Kidney (tissue), 11 donors: ENCODE measurements around the gene PML. TPM values are rescaled to one million over a fixed set of nuclear protein-coding genes. Genes with fewer than 3 reads are reported as not detected.
"Not testable (repeated sequence)": the region's sequence is repeated elsewhere in the genome, so short reads cannot be mapped to it uniquely, and the experiment has no call there.

ENCODE experiments used
- DNase-seq, 5 donors: peaks; one replicate each; pipeline ENCODE4 v3.0.0-alpha.2; 2013 to 2020
- FAIRE-seq: peaks from 2 replicates; lab custom pipeline; 2012; peaks lifted over from hg19 to GRCh38; lab: Jason Lieb, UNC
- H3K27ac ChIP-seq, 2 donors: one replicate each; pipeline ENCODE4 v1.7.0; 2013; ENCODE audit warnings: low read depth in 2 of 2, low read length in 2 of 2, inconsistent platforms in 1 of 2
- H3K27me3 ChIP-seq: one replicate; pipeline ENCODE4 v1.7.1; 2013; ENCODE audit warnings: low read length, inconsistent platforms; ENCODE audit not compliant: control insufficient read depth, insufficient read depth
- H3K36me3 ChIP-seq, 3 donors: one replicate each; pipeline versions ENCODE4 v1.7.0 to v1.7.1; 2013; ENCODE audit warnings: low read length in 3 of 3, control low read depth in 1 of 3, inconsistent platforms in 1 of 3; ENCODE audit not compliant: insufficient read depth in 3 of 3, control insufficient read depth in 2 of 3
- H3K4me1 ChIP-seq, 3 donors: one replicate each; pipeline versions ENCODE4 v1.7.0 to v1.7.1; 2013; ENCODE audit warnings: low read length in 3 of 3, inconsistent platforms in 1 of 3, low read depth in 1 of 3; ENCODE audit not compliant: control insufficient read depth in 2 of 3, insufficient read depth in 2 of 3
- H3K4me3 ChIP-seq, 3 donors: one replicate each; pipeline versions ENCODE4 v1.7.0 to v1.8.1; 2013; ENCODE audit warnings: low read length in 3 of 3, control low read depth in 1 of 3, inconsistent platforms in 1 of 3
- H3K9ac ChIP-seq, 3 donors: one replicate each; pipeline versions ENCODE4 v1.7.0 to v1.7.1; 2013; ENCODE audit warnings: low read length in 3 of 3, control low read depth in 1 of 3, inconsistent platforms in 1 of 3
- H3K9me3 ChIP-seq, 3 donors: one replicate each; pipeline versions ENCODE4 v1.7.0 to v1.7.1; 2013; ENCODE audit warnings: low read length in 3 of 3, control low read depth in 1 of 3, inconsistent platforms in 1 of 3; ENCODE audit not compliant: control insufficient read depth in 2 of 3, insufficient read depth in 1 of 3
- intact Hi-C: fragments of 100-400 bp; cut with DNase I; formaldehyde crosslinking; loops from one replicate; pipeline ENCODE4 v1.11.1; 2022
- polyA plus RNA-seq: library from polyadenylated mRNA; stranded (reverse); fragments of 350-450 nt; fragmentation: Illumina TruSeq; extraction: RNeasy Lipid Tissue Mini Kit (QIAGEN cat#74804); gene quantifications from one replicate; pipeline ENCODE4 v1.2.3, GENCODE V29; 2014; ENCODE audit warnings: low read depth, low replicate concordance; ENCODE audit not compliant: insufficient read depth
- total RNA-seq: library from RNA; stranded (reverse); fragmentation: NEBNext Ultra II Directional; extraction: Animal tissue kit (Norgen Biotek cat#: 25700); gene quantifications from one replicate; pipeline ENCODE4 v1.2.1, GENCODE V29; 2021
- donor health status: control.
- donor health status: control.
- donor health status: DM: yes; HTN: yes; CAD: no.
- donor health status: Normal renal cell carcinoma (clear cell type).

Gene PML
- total and polyA plus RNA-seq, 2 donors from 2014 or later, result 19.6 to 82.9 TPM

DNA sequence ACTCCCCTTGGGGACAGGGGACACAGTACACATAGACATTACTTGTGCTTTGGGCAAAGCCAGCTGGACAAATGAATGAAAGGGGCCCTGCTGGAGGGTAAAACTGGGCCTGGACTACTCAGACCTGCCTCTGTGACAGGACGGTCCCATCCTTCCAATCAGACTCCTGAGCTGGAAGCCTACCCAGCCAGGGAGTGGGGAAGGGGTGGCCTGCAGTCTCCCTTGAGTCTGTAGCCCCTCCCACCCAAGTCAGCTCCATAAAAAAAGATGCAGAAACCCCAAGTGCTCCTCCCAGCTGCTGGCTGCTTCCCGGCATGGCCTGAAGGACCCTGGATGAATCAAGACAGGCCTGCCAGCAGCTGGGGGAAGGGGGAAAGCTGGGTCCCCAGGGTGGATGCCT lies 100.1 kb downstream of the PML start:
- intact Hi-C loops, H3K36me3 ChIP-seq, FAIRE-seq, H3K27me3 ChIP-seq, DNase-seq, H3K9ac ChIP-seq, H3K27ac ChIP-seq, H3K4me1 ChIP-seq, H3K9me3 ChIP-seq, H3K4me3 ChIP-seq: not testable (repeated sequence)

DNA sequence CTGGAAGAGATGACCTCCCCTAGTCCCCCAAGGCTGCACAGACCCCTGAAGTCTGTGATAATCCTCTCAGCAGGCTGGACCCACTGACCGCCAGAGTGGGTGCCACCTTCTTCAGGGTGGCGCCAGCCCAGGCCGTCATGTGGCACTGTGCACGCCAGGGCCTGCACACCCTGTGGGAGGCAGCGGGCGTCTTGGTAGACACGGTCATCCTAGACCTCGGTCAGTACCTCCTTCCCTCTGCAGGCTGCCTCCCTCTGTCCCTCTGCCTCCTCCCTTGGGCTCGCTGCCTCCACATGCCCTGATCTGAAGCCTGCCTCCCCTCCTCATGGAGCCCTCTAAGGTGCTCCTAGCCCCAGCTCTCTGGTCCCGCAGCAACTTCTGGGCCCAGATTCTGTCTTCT lies 101.1 kb downstream of the PML start:
- H3K36me3 ChIP-seq, FAIRE-seq, DNase-seq, H3K27me3 ChIP-seq, H3K4me1 ChIP-seq, H3K27ac ChIP-seq, intact Hi-C loops, H3K9me3 ChIP-seq, H3K9ac ChIP-seq, H3K4me3 ChIP-seq: not testable (repeated sequence)

DNA sequence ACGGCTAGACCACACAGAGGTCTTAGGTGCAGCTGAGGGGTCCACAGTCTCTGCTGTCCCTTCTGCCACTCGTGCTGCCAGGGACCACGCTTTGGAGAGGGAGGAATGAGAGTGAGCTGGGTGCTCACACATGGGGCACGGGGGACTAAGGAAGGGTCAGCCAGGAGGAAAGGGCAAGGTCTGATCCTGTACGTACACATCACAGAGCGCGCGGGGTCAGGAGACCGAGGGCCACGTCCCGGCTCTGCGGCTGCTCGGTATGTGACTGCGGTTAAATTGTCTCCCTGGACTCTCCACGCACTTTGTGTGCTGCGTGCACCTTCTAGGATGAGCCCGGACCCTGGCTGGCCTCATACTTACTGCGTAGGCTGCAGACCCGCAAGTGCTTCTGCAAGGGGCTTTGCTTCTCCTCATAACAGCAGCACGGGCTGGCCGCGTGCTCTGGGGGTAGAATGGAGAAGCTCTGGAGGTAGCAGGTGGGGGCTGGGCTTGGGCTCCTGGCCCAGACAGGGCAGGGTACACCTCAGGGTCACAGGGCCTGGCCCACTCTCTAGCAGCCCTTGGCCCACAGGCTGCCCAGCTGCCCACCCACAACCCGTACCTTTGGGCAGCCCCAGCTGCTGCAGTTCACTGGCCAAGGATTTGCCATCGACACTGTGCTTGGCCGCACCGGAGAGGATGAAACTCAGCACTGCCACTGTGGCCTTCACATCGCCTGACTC lies 102.4 kb downstream of the PML start:
- H3K36me3 ChIP-seq, DNase-seq, H3K9me3 ChIP-seq, H3K4me1 ChIP-seq, intact Hi-C loops, H3K27ac ChIP-seq, H3K4me3 ChIP-seq, H3K9ac ChIP-seq, H3K27me3 ChIP-seq, FAIRE-seq: not testable (repeated sequence)

Other genes starting within 250 kb of the PML start
- gene INSYN1, start 241.4 kb upstream of the PML start, total RNA-seq, result 4.2 TPM
- 39.6 TPM for gene INSYN1, start 241.4 kb upstream of the PML start, polyA plus RNA-seq
- gene TBC1D21, start 121.2 kb upstream of the PML start, total RNA-seq, result not detected
- not detected for gene TBC1D21, start 121.2 kb upstream of the PML start, polyA plus RNA-seq
- 33.2 TPM for gene LOXL1, start 68.3 kb upstream of the PML start, total RNA-seq
- gene LOXL1, start 68.3 kb upstream of the PML start, polyA plus RNA-seq, result 35.1 TPM
- gene STOML1, start 2.4 kb upstream of the PML start, total RNA-seq, result 22.2 TPM
- gene STOML1, start 2.4 kb upstream of the PML start, polyA plus RNA-seq, result 15.0 TPM
- gene GOLGA6A, start 87.8 kb downstream of the PML start, total RNA-seq, result 0.06 TPM
- gene GOLGA6A, start 87.8 kb downstream of the PML start, polyA plus RNA-seq, result not detected
- gene ISLR2, start 135.9 kb downstream of the PML start, total RNA-seq, result 1.1 TPM
- gene ISLR2, start 135.9 kb downstream of the PML start, polyA plus RNA-seq, result 0.13 TPM
- gene ISLR, start 179.0 kb downstream of the PML start, total RNA-seq, result 30.2 TPM
- 18.8 TPM for gene ISLR, start 179.0 kb downstream of the PML start, polyA plus RNA-seq
- gene STRA6, start 208.1 kb downstream of the PML start, total RNA-seq, result 2.0 TPM
- gene STRA6, start 208.1 kb downstream of the PML start, polyA plus RNA-seq, result 31.9 TPM
- 0.63 TPM for gene CCDC33, start 241.6 kb downstream of the PML start, total RNA-seq
- gene CCDC33, start 241.6 kb downstream of the PML start, polyA plus RNA-seq, result not detected